Measurements from ENCODE around the gene WTAP.
A peak's percentile ranks its signal among the peaks of the same experiment; 100 is the strongest.
"Not testable (repeated sequence)": the region's sequence is repeated elsewhere in the genome, so short reads cannot be mapped to it uniquely, and the experiment has no call there.

WTAP gene

GRCh38 chr6:159729598-159730331 is 2.5 kb downstream of the WTAP start:
- no peak for DNase-seq (ENCODE audit: low read depth in 2 of 2)

- DNase-seq (ENCODE audit: low read depth in 2 of 2): no peak
Observed at GRCh38 chr6:159730332-159730676, 3.0 kb downstream of the WTAP start.

- DNase-seq (ENCODE audit: low read depth in 2 of 2): not testable (repeated sequence)
Observed at GRCh38 chr6:159732550-159732949, 5.2 kb downstream of the WTAP start.

- not testable (repeated sequence) for DNase-seq (ENCODE audit: low read depth in 2 of 2)
Observed at GRCh38 chr6:159733395-159733794, 6.1 kb downstream of the WTAP start.

- DNase-seq (ENCODE audit: low read depth in 2 of 2): no peak
Observed at GRCh38 chr6:159736908-159737307, 9.6 kb downstream of the WTAP start.

GRCh38 chr6:159739341-159739740 is 12.0 kb downstream of the WTAP start:
- DNase-seq (ENCODE audit: low read depth in 2 of 2): no peak

- DNase-seq (ENCODE audit: low read depth in 2 of 2): no peak
Observed at GRCh38 chr6:159742165-159742564, 14.9 kb downstream of the WTAP start.

- no peak for DNase-seq (ENCODE audit: low read depth in 2 of 2)
Observed at GRCh38 chr6:159745081-159745480, 17.8 kb downstream of the WTAP start.

GRCh38 chr6:159746759-159747158 is 19.5 kb downstream of the WTAP start:
- DNase-seq (ENCODE audit: low read depth in 2 of 2): no peak

- not testable (repeated sequence) for DNase-seq (ENCODE audit: low read depth in 2 of 2)
Observed at GRCh38 chr6:159748127-159748526, 20.8 kb downstream of the WTAP start.

- DNase-seq (ENCODE audit: low read depth in 2 of 2): no peak
Observed at GRCh38 chr6:159751448-159751847, 24.1 kb downstream of the WTAP start.

- no peak for DNase-seq (ENCODE audit: low read depth in 2 of 2)
Observed at GRCh38 chr6:159753081-159753872, 26.0 kb downstream of the WTAP start.

- DNase-seq (ENCODE audit: low read depth in 2 of 2): no peak
Observed at GRCh38 chr6:159754401-159754800, 27.1 kb downstream of the WTAP start.

- DNase-seq (ENCODE audit: low read depth in 2 of 2): no peak
Observed at GRCh38 chr6:159754959-159755914, 27.9 kb downstream of the WTAP start.

- no peak for DNase-seq (ENCODE audit: low read depth in 2 of 2)
Observed at GRCh38 chr6:159756508-159756907, 29.2 kb downstream of the WTAP start.

- DNase-seq (ENCODE audit: low read depth in 2 of 2): no peak
Observed at GRCh38 chr6:159758031-159759001, 31.0 kb downstream of the WTAP start.

GRCh38 chr6:159759645-159760044 is 32.3 kb downstream of the WTAP start:
- no peak for DNase-seq (ENCODE audit: low read depth in 2 of 2)

GRCh38 chr6:159760602-159761057 is 33.3 kb downstream of the WTAP start:
- no peak for DNase-seq (ENCODE audit: low read depth in 2 of 2)

GRCh38 chr6:159761129-159761872 is 34.0 kb downstream of the WTAP start:
- peak in 1 of 2 donors; percentile 3 for DNase-seq (ENCODE audit: low read depth in 2 of 2)

Data from stimulated activated CD4-positive, alpha-beta T cell treated with anti-CD3 and anti-CD28 coated beads, Interleukin-1b, Interleukin-23, amount 100 ng/mL, for 1 hour (primary cell).